GM18870 (cell line): ENCODE measurements around the gene EPHA4.
"Not testable (repeated sequence)": the region's sequence is repeated elsewhere in the genome, so short reads cannot be mapped to it uniquely, and the experiment has no call there.

Experiments used
- ATAC-seq: cut with Tn5 transposase; IDR thresholded peaks from one replicate; pipeline ENCODE4 v1.9.1; 2021; ENCODE audit warnings: moderate library complexity; ENCODE audit not compliant: unreplicated experiment

Gene EPHA4

DNA sequence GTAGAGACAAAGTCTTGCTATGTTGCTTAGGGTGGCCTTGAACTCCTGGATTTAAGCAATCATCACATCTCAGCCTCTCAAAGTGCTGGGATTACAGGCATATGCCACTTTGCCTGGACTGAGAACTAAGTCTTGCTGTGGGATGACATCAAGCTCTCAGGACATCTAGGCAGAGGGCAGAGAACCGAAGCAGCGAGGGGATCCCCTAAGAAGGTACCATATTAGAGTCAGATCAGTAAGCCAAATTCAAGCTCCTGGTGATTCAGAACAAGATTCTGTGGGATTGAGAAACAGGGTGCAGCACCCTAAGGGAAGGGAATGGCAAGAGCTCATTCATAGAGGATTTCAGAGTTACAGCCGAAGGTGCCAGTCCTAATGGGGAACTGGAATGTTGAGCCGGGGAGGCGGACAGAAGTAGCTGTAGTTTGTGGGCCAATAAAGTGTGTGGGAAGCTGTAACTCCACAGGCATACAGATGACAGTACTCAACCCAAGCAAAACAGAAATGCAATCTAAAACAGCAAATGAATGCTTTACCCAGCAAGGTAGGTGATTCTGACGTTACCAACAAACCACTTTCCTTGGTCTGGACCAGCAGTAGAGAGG, 30.9 kb downstream of the EPHA4 start:
- ATAC-seq, result no peak

DNA sequence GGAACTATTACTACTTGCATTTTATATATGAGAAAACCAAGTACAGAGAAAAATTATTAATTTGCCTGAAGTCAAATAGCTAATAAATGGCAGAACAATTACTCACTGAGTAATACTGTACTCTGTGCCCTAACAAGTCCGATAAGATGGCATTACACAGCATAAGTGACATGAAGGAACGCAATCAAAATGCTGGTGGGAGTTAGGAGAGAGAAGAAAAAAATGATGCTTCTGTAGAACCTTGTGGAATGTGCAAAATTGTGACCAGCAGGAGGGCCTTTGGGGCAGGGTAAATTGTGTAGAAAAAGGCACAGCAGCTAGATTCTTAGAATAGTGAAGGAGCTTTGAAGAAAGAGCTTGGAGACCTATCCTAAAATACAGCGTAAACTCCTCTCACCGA, 32.9 kb downstream of the EPHA4 start:
- ATAC-seq, result no peak

DNA sequence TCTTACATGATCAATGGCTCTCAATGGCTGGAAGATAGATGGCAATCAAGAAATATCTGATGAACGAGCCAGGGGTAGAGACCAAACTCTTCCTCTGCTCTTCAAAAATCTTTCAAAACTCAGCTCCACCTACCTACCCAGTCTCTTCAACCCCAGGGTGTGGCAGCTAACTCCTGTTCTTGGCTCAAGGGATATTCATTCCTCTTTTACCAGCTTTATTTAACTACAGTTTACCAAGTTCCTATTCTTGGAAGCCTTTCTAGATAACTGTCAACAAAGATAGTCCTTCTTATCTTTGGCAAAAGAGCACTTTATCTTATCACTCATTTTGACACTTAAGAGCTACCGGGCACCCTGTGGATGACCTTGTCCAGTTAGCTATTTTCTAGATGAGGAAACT, 36.3 kb downstream of the EPHA4 start:
- ATAC-seq, result no peak

DNA sequence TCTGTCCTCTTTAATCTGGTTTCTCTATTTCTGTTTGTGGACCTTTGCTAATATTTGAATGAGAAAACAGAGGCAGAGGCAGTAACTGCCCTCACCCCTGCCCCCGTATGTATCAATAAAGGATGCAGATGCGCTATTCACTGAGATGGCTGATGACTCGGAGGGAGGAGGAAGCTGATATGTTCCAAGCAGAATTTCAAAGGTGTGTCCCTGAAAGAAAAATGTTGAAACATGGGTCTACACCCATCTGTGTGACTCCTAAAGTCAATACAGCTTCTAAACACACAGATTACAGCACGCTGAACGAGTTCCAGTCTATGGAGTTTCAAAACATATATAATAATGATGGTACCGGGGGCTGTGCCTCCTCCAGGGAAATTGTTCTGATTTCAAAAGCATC, 38.8 kb downstream of the EPHA4 start:
- no peak for ATAC-seq

DNA sequence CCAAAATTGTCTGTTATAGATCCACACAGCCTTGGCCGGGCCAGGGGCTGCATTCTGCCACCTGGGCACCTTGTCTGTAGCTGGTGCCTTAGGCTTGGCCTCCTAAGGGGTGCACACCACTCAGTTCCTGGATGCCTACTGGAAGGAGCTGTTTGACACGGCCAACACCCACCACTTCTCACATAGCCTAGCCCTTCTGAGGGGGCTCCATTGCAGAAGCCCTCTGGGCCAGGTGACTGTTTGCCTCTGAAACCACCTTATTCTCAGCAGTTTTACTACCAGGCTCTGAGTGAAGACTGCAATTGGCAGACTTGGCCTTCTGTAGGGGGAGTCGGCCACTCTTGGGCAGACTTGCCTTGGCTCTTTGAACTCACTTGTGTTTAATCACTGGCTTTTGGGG, 39.5 kb downstream of the EPHA4 start:
- no peak for ATAC-seq

GRCh38 chr2:221530653-221531037, 41.5 kb downstream of the EPHA4 start:
- no peak for ATAC-seq

DNA sequence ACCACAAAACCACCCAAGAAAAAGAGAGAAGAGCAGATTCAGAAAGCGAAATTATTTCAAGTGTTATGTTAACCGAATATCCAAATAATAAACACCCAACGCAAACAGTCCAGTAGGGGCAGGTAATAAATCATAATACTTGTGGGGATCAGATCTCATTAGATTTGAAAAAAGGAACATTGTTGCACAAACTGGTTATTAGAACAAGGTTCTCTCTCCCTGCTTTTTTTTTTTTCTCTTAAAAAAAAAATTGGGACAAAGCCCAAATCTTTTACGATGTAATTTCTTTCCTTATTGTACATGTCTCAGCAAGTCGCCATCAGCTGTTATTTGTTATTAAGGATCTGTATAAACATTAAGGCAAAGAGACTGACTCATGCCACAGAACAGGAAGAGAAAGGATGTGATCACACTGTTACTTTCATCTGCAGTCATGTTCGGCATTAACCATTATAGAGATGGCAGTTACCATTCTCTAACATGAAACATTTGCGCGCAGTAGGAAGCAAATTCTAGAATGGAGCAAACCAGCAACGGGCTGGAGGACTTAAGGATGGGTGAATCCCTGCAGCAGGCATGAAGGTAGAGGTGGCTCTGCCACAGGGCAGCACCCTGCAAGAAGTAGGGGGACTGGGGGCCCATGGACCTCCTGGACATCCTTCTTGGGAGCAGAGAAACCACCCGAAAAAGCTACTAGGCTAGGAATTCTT, 42.0 kb downstream of the EPHA4 start:
- no peak for ATAC-seq

GRCh38 chr2:221529177-221529942, 42.7 kb downstream of the EPHA4 start:
- no peak for ATAC-seq

DNA sequence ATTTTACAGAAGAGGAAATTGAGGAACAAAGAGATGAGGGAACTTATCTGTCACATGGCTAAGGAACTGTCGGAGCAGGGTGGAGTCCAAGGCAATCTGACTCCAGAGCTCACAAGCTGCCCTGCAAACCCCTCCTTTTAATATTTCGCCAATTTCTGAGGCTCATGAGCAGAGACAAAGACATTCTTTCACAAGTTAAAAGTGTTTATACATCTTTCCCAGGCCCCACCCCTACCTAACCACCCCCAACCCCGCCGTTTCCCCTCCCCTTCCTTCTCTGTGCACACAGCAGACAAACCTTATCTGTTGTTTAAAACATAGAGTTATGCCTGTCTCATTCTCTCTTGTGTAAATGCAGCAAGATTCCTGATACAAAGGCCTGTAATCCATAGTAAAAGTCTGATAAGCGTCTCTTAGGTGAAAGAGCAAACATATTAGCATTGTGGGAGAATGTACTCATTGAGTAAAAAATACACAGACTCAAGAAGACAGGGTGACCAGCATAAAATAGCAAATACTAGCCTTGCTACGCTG, 44.3 kb downstream of the EPHA4 start:
- no peak for ATAC-seq

DNA sequence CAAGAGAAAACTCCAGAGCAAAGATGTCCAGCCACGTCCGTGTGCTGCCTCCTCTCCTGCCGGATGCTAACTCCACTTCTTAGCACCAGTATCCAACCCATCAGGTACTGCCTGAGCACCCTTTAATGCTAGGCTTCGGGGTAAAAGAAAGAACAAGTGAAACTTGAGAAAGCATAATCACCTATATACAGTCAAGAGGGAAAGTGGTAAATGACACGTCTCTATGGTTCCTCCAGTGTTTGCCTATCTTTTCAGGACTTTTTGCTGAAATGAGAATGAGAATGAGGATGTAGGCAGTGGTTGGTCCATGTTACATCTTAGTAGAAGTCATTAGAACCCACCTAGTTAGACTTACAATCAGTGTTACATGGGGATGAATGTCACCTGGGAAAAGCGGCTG, 47.9 kb downstream of the EPHA4 start:
- ATAC-seq, result no peak

- ATAC-seq, result no peak
Measured at GRCh38 chr2:221521233-221521845, 50.8 kb downstream of the EPHA4 start.

DNA sequence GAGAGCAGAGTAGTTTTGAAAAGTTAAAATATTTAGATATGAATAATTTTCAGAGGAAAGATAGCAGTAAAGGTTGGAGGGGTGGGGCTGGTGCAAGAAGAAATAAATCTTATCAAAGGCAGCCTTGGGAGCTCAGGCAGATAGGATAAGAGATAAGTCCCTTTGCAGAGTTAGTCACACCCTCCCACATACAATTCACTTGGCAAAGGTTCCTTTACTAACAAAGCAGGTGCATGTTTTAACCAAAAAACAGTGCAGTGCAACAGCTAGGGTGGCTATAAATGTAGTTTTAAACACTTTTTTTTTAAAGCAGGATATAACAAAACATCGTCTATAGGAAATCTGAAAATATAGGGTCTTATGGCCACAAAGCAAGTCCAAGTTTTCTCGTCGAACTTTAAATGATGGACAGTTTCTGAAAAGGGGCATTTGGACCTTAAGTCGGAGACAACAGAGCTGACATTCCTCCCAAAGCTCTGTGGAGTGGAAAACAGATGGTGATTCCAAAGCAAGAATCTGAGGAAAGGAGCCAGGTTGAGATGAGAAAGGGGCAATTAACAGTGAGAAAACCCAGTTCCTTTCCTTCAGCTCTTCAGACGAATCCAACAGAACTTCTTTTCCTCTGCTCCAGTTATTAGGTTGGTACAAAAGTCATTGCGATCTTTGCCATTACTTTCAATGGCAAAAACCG, 53.0 kb downstream of the EPHA4 start:
- ATAC-seq, result no peak

- peak; percentile 54 for ATAC-seq
Measured at GRCh38 chr2:221518201-221518934, 53.7 kb downstream of the EPHA4 start.

- peak; percentile 96 for ATAC-seq
Measured at GRCh38 chr2:221517696-221518151, 54.4 kb downstream of the EPHA4 start.

- no peak for ATAC-seq
Measured at GRCh38 chr2:221517146-221517695, 54.9 kb downstream of the EPHA4 start.

- no peak for ATAC-seq
Measured at GRCh38 chr2:221515864-221516263, 56.2 kb downstream of the EPHA4 start.

DNA sequence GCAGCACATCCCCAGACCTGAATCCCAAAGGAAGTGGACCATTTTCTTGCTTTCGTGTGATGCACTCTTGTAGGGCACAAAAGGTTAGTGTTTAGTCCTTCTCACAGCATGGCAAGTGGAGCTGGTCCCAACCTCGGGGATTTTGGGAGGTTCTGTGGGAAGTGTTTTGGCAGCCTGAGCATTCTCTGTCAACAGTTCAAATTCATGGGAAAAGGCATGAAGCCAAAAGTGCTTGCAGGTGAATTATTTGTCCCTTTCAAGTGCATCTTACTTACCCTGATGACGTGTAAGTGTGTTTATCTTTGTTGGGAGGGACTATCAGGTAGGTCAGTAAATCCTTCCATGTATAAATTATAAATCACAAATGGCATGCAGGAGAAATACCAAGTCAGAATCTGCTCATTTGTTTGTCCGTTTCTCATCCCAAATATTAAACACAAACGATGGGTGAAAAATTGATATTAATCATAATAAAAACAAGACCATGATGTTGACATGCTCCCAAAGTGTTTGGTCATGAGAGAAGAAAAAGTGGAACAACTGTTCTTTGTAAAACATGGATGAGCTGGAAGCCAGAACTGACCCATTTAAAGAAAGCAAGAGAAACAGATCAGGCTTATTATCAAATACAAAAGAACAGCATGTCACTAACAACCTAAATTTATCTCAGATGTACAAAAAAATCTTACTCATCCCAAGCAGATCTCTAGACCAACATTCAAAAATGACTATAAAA, 57.6 kb downstream of the EPHA4 start:
- ATAC-seq, result no peak

GRCh38 chr2:221513232-221513631, 58.9 kb downstream of the EPHA4 start:
- ATAC-seq, result no peak

DNA sequence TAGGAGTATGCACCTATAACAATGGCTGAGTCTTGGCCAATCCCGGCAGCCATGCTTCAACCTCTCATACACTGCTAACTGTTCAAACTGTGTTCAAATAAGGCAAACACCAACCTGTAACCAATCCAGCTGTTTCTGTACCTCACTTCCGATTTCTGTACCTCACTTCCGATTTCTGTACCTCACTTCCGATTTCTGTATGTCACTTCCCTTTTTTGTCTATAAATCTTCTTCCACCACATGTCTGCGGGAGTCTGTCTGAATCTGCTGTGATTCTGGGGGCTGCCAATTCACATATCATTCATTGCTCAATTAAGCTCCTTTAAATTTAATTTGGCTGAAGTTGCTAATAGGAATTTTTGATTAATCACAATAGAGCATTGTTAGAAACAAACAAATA, 60.8 kb downstream of the EPHA4 start:
- ATAC-seq, result not testable (repeated sequence)
